Stimulated activated CD8-positive, alpha-beta memory T cell treated with anti-CD3 and anti-CD28 coated beads, Interleukin-4, amount 100 ng/mL, for 24 hours (primary cell): Measurements from ENCODE around the gene MRPL28.
"Not testable (repeated sequence)": the region's sequence is repeated elsewhere in the genome, so short reads cannot be mapped to it uniquely, and the experiment has no call there.

Experiments used
- DNase-seq: peaks from one replicate; pipeline ENCODE4 v3.0.0-alpha.2; 2020; ENCODE audit warnings: low read depth

Gene MRPL28

GRCh38 chr16:373020-373598, 2.8 kb upstream of the MRPL28 start:
- DNase-seq = no peak

- no peak for DNase-seq
Measured at GRCh38 chr16:372302-372983, 2.1 kb upstream of the MRPL28 start.

- no peak for DNase-seq
Measured at GRCh38 chr16:371515-372301, 1.4 kb upstream of the MRPL28 start.

GRCh38 chr16:370979-371514, 709 bp upstream of the MRPL28 start:
- DNase-seq = no peak

- DNase-seq = no peak
Measured at GRCh38 chr16:369866-370436, 387 bp downstream of the MRPL28 start.

GRCh38 chr16:369275-369865, 968 bp downstream of the MRPL28 start:
- no peak for DNase-seq

- DNase-seq = no peak
Measured at GRCh38 chr16:368388-369158, 1.8 kb downstream of the MRPL28 start.

- DNase-seq = no peak
Measured at GRCh38 chr16:367333-367903, 2.9 kb downstream of the MRPL28 start.

GRCh38 chr16:366476-366875, 3.9 kb downstream of the MRPL28 start:
- DNase-seq = no peak

GRCh38 chr16:364595-365491, 5.5 kb downstream of the MRPL28 start:
- no peak for DNase-seq

GRCh38 chr16:363766-364490, 6.4 kb downstream of the MRPL28 start:
- no peak for DNase-seq

GRCh38 chr16:363110-363765, 7.1 kb downstream of the MRPL28 start:
- no peak for DNase-seq

GRCh38 chr16:362702-362999, 7.7 kb downstream of the MRPL28 start:
- DNase-seq = not testable (repeated sequence)

- peak; percentile 59 for DNase-seq
Measured at GRCh38 chr16:361872-362701, 8.3 kb downstream of the MRPL28 start.

- DNase-seq = no peak
Measured at GRCh38 chr16:361341-361871, 8.9 kb downstream of the MRPL28 start.

GRCh38 chr16:360698-361336, 9.5 kb downstream of the MRPL28 start:
- no peak for DNase-seq
